Uterus (tissue), 4 donors: ENCODE measurements around the gene NRGN. TPM values are rescaled to one million over a fixed set of nuclear protein-coding genes. Genes with fewer than 3 reads are reported as not detected.

Experiments
- DNase-seq, 2 donors: peaks; one replicate each; pipeline ENCODE4 v3.0.0-alpha.2; 2019 to 2020
- H3K27ac ChIP-seq, 2 donors: fragments of 200-600 bp; sonication (generic); 1 replicate in 1 of 2; 2 replicates in 1 of 2; pipeline ENCODE4 v1.5.1; 2016 to 2018
- H3K27me3 ChIP-seq, 2 donors: fragments of 200-600 bp; sonication (generic); one replicate each; pipeline ENCODE4 v1.5.1; 2018 to 2019; ENCODE audit warnings: control low read depth in 1 of 2
- H3K36me3 ChIP-seq, 2 donors: fragments of 200-600 bp; sonication (generic); one replicate each; pipeline ENCODE4 v1.5.1; 2019; ENCODE audit warnings: control low read depth in 1 of 2
- H3K4me1 ChIP-seq, 2 donors: fragments of 200-600 bp; sonication (generic); one replicate each; pipeline ENCODE4 v1.5.1; 2018 to 2019; ENCODE audit warnings: control low read depth in 1 of 2
- H3K4me3 ChIP-seq, 2 donors: fragments of 200-600 bp; sonication (generic); 1 replicate in 1 of 2; 2 replicates in 1 of 2; pipeline ENCODE4 v1.5.1; 2018 to 2019; ENCODE audit warnings: mild to moderate bottlenecking in 1 of 2
- H3K9me3 ChIP-seq, 2 donors: fragments of 200-600 bp; sonication (generic); one replicate each; pipeline ENCODE4 v1.5.1; 2019; ENCODE audit warnings: control low read depth in 1 of 2
- CTCF ChIP-seq, 4 experiments: fragments of 200-600 bp in 2 of 4; fragments of 450-650 bp in 2 of 4; sonication (generic) in 2 of 4; IDR thresholded peaks; one replicate each; pipeline ENCODE4 v1.5.1; 2016 to 2019; ENCODE audit warnings: antibody characterized with exemption in 4 of 4, mild to moderate bottlenecking in 2 of 4, moderate library complexity in 1 of 4
- POLR2A ChIP-seq, 2 donors: fragments of 450-650 bp; IDR thresholded peaks; one replicate each; pipeline ENCODE4 v1.6.1; 2016; ENCODE audit warnings: antibody characterized with exemption in 2 of 2, mild to moderate bottlenecking in 1 of 2, moderate library complexity in 1 of 2
- intact Hi-C: fragments of 100-400 bp; cut with DNase I; formaldehyde crosslinking; loops from one replicate; pipeline ENCODE4 v1.15.1; 2023; ENCODE audit warnings: low total_unique reads
- total RNA-seq, 4 donors: library from RNA; depleted of rRNA in 3 of 4; stranded (reverse); fragments of >200 nt in 3 of 4; gene quantifications; one replicate each; pipeline versions ENCODE4 v1.1.0 to v1.2.4, GENCODE V29; 2014 to 2023
- donor health status: DM: yes; HTN: yes; CAD: no.

Gene NRGN
- total RNA-seq, 4 donors from 2014 or later: 0.62 to 16.4 TPM; not detected in 2

- H3K27ac ChIP-seq: no peak overlapping the region
- no peaks in the 10 kb centered on the region for H3K9me3 ChIP-seq
- DNase-seq: no peak
- H3K4me3 ChIP-seq: peak overlapping the region; percentile 11 to 33
- intact Hi-C loops: no loop called here
- H3K27me3 ChIP-seq: peaks cover 6 to 24% of the 10 kb centered on the region in 2 donors
- H3K36me3 ChIP-seq: no peaks in the 10 kb centered on the region
- H3K4me1 ChIP-seq: no peaks in the 10 kb centered on the region
- no peak for TF ChIP-seq CTCF (IDR thresholded peaks at IDR 0.05)
- TF ChIP-seq POLR2A (IDR thresholded peaks at IDR 0.05): no peak
Measured at GRCh38 chr11:124745835-124746620, 6.3 kb downstream of the NRGN start.

GRCh38 chr11:124746621-124747243, 7.0 kb downstream of the NRGN start:
- peaks cover 6 to 24% of the 10 kb centered on the region in 2 donors for H3K27me3 ChIP-seq
- H3K36me3 ChIP-seq: no peaks in the 10 kb centered on the region
- intact Hi-C loops: no loop called here
- H3K27ac ChIP-seq: peak overlapping the region in 1 of 2 donors; percentile 32
- no peaks in the 10 kb centered on the region for H3K4me1 ChIP-seq
- peak overlapping the region; percentile 11 to 33 for H3K4me3 ChIP-seq
- TF ChIP-seq CTCF (IDR thresholded peaks at IDR 0.05) (peak in 2 of 4 experiments; percentile 13 to 24), POLR2A (IDR thresholded peaks at IDR 0.05) (peak; percentile 49 to 52)
- no peaks in the 10 kb centered on the region for H3K9me3 ChIP-seq
- DNase-seq: peak in 1 of 2 donors; percentile 47

- H3K4me1 ChIP-seq: no peaks in the 10 kb centered on the region
- TF ChIP-seq CTCF (IDR thresholded peaks at IDR 0.05): no peak
- TF ChIP-seq POLR2A (IDR thresholded peaks at IDR 0.05): no peak
- no peak for DNase-seq
- H3K27ac ChIP-seq: no peak overlapping the region
- H3K4me3 ChIP-seq: no peak overlapping the region
- no peaks in the 10 kb centered on the region for H3K36me3 ChIP-seq
- intact Hi-C loops: no loop called here
- H3K27me3 ChIP-seq: peaks cover 6 to 24% of the 10 kb centered on the region in 2 donors
- H3K9me3 ChIP-seq: no peaks in the 10 kb centered on the region
Measured at GRCh38 chr11:124747406-124748099, 7.8 kb downstream of the NRGN start.

- intact Hi-C loops: no loop called here
- DNase-seq: no peak
- H3K9me3 ChIP-seq: no peaks in the 10 kb centered on the region
- H3K4me3 ChIP-seq: no peak overlapping the region
- H3K27me3 ChIP-seq: peaks cover 6 to 24% of the 10 kb centered on the region in 2 donors
- no peak overlapping the region for H3K27ac ChIP-seq
- H3K4me1 ChIP-seq: no peaks in the 10 kb centered on the region
- H3K36me3 ChIP-seq: no peaks in the 10 kb centered on the region
- TF ChIP-seq POLR2A (IDR thresholded peaks at IDR 0.05): no peak
Measured at GRCh38 chr11:124748100-124748418, 8.3 kb downstream of the NRGN start.

- Histone ChIP-seq H3K27me3 (peaks cover 6 to 24% of the 10 kb centered on the region in 2 donors), H3K36me3 (no peaks in the 10 kb centered on the region), H3K4me1 (no peaks in the 10 kb centered on the region), H3K9me3 (no peaks in the 10 kb centered on the region), H3K27ac (peak overlapping the region in 1 of 2 donors; percentile 36), H3K4me3 (no peak overlapping the region)
- peak in 1 of 2 donors; percentile 57 for DNase-seq
- TF ChIP-seq POLR2A (IDR thresholded peaks at IDR 0.05) (no peak), CTCF (IDR thresholded peaks at IDR 0.05) (no peak)
- intact Hi-C loops: no loop called here
Measured at GRCh38 chr11:124748481-124749343, 9.0 kb downstream of the NRGN start.
